Measurements from ENCODE around the gene VLDLR. TPM values are rescaled to one million over a fixed set of nuclear protein-coding genes. Genes with fewer than 3 reads are reported as not detected.

VLDLR gene
- total RNA-seq, 4 donors from 2014 or later = 1.6 to 9.6 (median 3.2) TPM

GRCh38 chr9:2691212-2691611 lies 69.6 kb downstream of the VLDLR start:
- DNase-seq (ENCODE audit: low spot score in 2 of 2) = no peak
- intact Hi-C loops (cut with DNase I; ENCODE audit: low total_unique reads) = no loop called here
- TF ChIP-seq CTCF (IDR thresholded peaks at IDR 0.05) (no peak), POLR2A (IDR thresholded peaks at IDR 0.05) (no peak)
- WGBS, 2 donors = 88 to 92% methylated on average over 1 of the region's 1 CpG
- no peak overlapping the region for H3K4me3 ChIP-seq (ENCODE audit: low read depth, poor library complexity, severe bottlenecking)

- intact Hi-C loops (cut with DNase I; ENCODE audit: low total_unique reads) = no loop called here
- TF ChIP-seq CTCF (IDR thresholded peaks at IDR 0.05) = no peak
- no peak for TF ChIP-seq POLR2A (IDR thresholded peaks at IDR 0.05)
- 51 to 60% methylated on average over 2 of the region's 2 CpGs for WGBS, 2 donors
- no peak overlapping the region for H3K4me3 ChIP-seq (ENCODE audit: low read depth, poor library complexity, severe bottlenecking)
- DNase-seq (ENCODE audit: low spot score in 2 of 2) = no peak
Observed at GRCh38 chr9:2691626-2692025, 70.0 kb downstream of the VLDLR start.

GRCh38 chr9:2693056-2693455 lies 71.5 kb downstream of the VLDLR start:
- TF ChIP-seq POLR2A (IDR thresholded peaks at IDR 0.05) (no peak), CTCF (IDR thresholded peaks at IDR 0.05) (no peak)
- no peak overlapping the region for H3K4me3 ChIP-seq (ENCODE audit: low read depth, poor library complexity, severe bottlenecking)
- DNase-seq (ENCODE audit: low spot score in 2 of 2) = no peak
- 92 to 98% methylated on average over 3 of the region's 3 CpGs for WGBS, 2 donors
- intact Hi-C loops (cut with DNase I; ENCODE audit: low total_unique reads) = no loop called here

- WGBS, 2 donors = 90 to 93% methylated on average over 3 of the region's 3 CpGs
- intact Hi-C loops (cut with DNase I; ENCODE audit: low total_unique reads) = no loop called here
- TF ChIP-seq POLR2A (IDR thresholded peaks at IDR 0.05) (no peak), CTCF (IDR thresholded peaks at IDR 0.05) (no peak)
- no peak overlapping the region for H3K4me3 ChIP-seq (ENCODE audit: low read depth, poor library complexity, severe bottlenecking)
- no peak for DNase-seq (ENCODE audit: low spot score in 2 of 2)
Observed at GRCh38 chr9:2697492-2697891, 75.9 kb downstream of the VLDLR start.

- 62 to 69% methylated on average over 6 of the region's 6 CpGs for WGBS, 2 donors
- DNase-seq (ENCODE audit: low spot score in 2 of 2) = no peak
- H3K4me3 ChIP-seq (ENCODE audit: low read depth, poor library complexity, severe bottlenecking) = no peak overlapping the region
- TF ChIP-seq CTCF (IDR thresholded peaks at IDR 0.05) (no peak), POLR2A (IDR thresholded peaks at IDR 0.05) (no peak)
- intact Hi-C loops (cut with DNase I; ENCODE audit: low total_unique reads) = no loop called here
Observed at GRCh38 chr9:2700398-2700797, 78.8 kb downstream of the VLDLR start.

GRCh38 chr9:2700909-2701550 lies 79.4 kb downstream of the VLDLR start:
- intact Hi-C loops (cut with DNase I; ENCODE audit: low total_unique reads) = no loop called here
- 80 to 86% methylated on average over 10 of the region's 10 CpGs for WGBS, 2 donors
- H3K4me3 ChIP-seq (ENCODE audit: low read depth, poor library complexity, severe bottlenecking) = no peak overlapping the region
- TF ChIP-seq CTCF (IDR thresholded peaks at IDR 0.05) (no peak), POLR2A (IDR thresholded peaks at IDR 0.05) (no peak)
- no peak for DNase-seq (ENCODE audit: low spot score in 2 of 2)

Measured in lower leg skin (tissue), 4 donors.